Neural progenitor cell (in vitro differentiated cells): Measurements from ENCODE around the gene TLK1. TPM values are rescaled to one million over a fixed set of nuclear protein-coding genes. Genes with fewer than 3 reads are reported as not detected.

Experiments used
- DNase-seq: peaks from one replicate; pipeline ENCODE4 v3.0.0-alpha.2; 2016; ENCODE audit warnings: low spot score
- H2AFZ ChIP-seq: fragments of 200-600 bp; sonication (generic); replicated peaks from 2 replicates; pipeline ENCODE4 v1.6.1; 2016; ENCODE audit warnings: antibody characterized with exemption
- H3F3A ChIP-seq: fragments of 200-600 bp; sonication (generic); 2 replicates; pipeline ENCODE4 v1.6.1; 2016; ENCODE audit warnings: antibody characterized with exemption, low read depth
- H3K27ac ChIP-seq: fragments of 200-600 bp; sonication (generic); 2 replicates; pipeline ENCODE4 v1.5.1; 2016; ENCODE audit warnings: mild to moderate bottlenecking
- H3K27me3 ChIP-seq: fragments of 200-600 bp; sonication (generic); 2 replicates; pipeline ENCODE4 v1.6.1; 2016; ENCODE audit warnings: mild to moderate bottlenecking, moderate library complexity
- H3K36me3 ChIP-seq: fragments of 200-600 bp; sonication (generic); 2 replicates; pipeline ENCODE4 v1.5.1; 2016
- H3K4me1 ChIP-seq: fragments of 200-600 bp; sonication (generic); 2 replicates; pipeline ENCODE4 v1.6.1; 2016; ENCODE audit warnings: mixed run types
- H3K4me2 ChIP-seq: fragments of 200-600 bp; sonication (generic); 2 replicates; pipeline ENCODE4 v1.6.1; 2016
- H3K4me3 ChIP-seq: fragments of 200-600 bp; sonication (generic); 2 replicates; pipeline ENCODE4 v1.5.1; 2016
- H3K79me2 ChIP-seq: fragments of 200-600 bp; sonication (generic); 2 replicates; pipeline ENCODE4 v1.6.1; 2016; ENCODE audit warnings: low read depth
- H3K9ac ChIP-seq: fragments of 200-600 bp; sonication (generic); 2 replicates; pipeline ENCODE4 v1.6.1; 2016
- H3K9me3 ChIP-seq: fragments of 200-600 bp; sonication (generic); 2 replicates; pipeline ENCODE4 v1.5.1; 2016; ENCODE audit warnings: low read depth
- H4K20me1 ChIP-seq: fragments of 200-600 bp; sonication (generic); 2 replicates; pipeline ENCODE4 v1.6.1; 2016; ENCODE audit warnings: low read depth
- H3K27ac Mint-ChIP-seq: 3 replicates; pipeline ENCODE4 v1.8.0; 2021; ENCODE audit warnings: mixed read lengths
- H3K27me3 Mint-ChIP-seq: 2 replicates; pipeline ENCODE4 v1.8.0; 2022; ENCODE audit warnings: low read depth, mild to moderate bottlenecking, inconsistent platforms, moderate library complexity, mixed read lengths; ENCODE audit not compliant: insufficient read depth
- H3K36me3 Mint-ChIP-seq: 3 replicates; pipeline ENCODE4 v1.8.0; 2021; ENCODE audit warnings: mixed read lengths
- H3K4me1 Mint-ChIP-seq: 3 replicates; pipeline ENCODE4 v1.8.0; 2021; ENCODE audit warnings: mixed read lengths
- H3K4me3 Mint-ChIP-seq: 3 replicates; pipeline ENCODE4 v1.8.0; 2021; ENCODE audit warnings: mild to moderate bottlenecking, moderate library complexity, mixed read lengths
- H3K9me3 Mint-ChIP-seq: 3 replicates; pipeline ENCODE4 v1.8.0; 2020; ENCODE audit warnings: mixed read lengths
- EZH2 ChIP-seq: fragments of 200-600 bp; sonication (generic); IDR thresholded peaks from 2 replicates; pipeline ENCODE4 v1.6.1; 2017; ENCODE audit warnings: antibody characterized with exemption, mild to moderate bottlenecking, moderate library complexity
- EZH2phosphoT487 ChIP-seq: fragments of 200-600 bp; sonication (generic); IDR thresholded peaks from 2 replicates; pipeline ENCODE4 v1.6.1; 2017; ENCODE audit warnings: antibody characterized with exemption
- total RNA-seq: library from RNA; depleted of rRNA; stranded (reverse); fragments of >200 nt; gene quantifications from 2 replicates; pipeline ENCODE4 v1.2.3, GENCODE V29; 2015; ENCODE audit warnings: low replicate concordance
- TF ChIP-seq, protein P1 (sequence below): fragments of 200-600 bp; sonication (generic); IDR thresholded peaks from 2 replicates; pipeline ENCODE4 v1.5.1; 2017; ENCODE audit warnings: antibody characterized with exemption, mild to moderate bottlenecking

TLK1 gene
- total RNA-seq, 1 donor from 2014 or later: 31.1 TPM

DNA sequence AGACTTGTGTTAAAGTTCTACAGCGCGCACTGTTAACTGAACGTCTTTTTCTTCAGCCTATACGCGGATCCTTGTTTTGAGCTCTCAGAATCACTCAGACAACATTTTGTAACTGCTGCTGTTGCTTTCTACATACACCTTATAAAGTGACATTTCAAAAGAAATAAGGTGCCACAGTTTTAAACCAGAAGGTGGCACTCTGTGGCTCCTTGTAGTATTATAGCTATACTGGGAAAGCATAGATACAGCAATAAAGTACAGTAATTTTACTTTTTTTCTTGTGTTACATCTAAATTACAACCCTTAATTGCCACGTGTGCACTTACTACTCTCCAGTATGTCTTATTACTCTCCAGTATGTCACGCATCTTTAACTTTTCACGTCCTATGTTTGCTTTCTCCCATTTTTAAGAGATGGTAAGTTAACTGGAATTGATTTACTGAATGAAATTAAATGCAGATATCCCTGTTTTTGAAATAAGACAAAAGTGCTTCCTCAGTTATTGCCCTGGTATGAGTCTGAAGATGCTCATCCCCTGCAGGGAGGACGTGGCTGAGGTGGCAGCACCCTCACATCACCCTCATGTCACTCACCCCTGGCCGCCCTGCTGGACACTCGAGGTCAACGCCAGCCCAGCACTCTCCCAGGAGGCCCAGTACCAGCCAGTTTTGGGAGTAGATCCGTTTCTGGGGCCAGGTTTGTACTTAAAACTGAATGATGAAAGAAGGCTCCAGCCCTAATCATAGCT lies 193.9 kb downstream of the TLK1 start:
- Mint-ChIP-seq H3K27me3 (no peaks in the 10 kb centered on the region), H3K36me3 (peaks cover 30% of the 10 kb centered on the region), H3K9me3 (no peaks in the 10 kb centered on the region), H3K4me3 (no peak overlapping the region), H3K4me1 (no peaks in the 10 kb centered on the region), H3K27ac (no peak overlapping the region)
- peaks cover 14% of the 10 kb centered on the region for H3F3A ChIP-seq
- TF ChIP-seq EZH2phosphoT487: no peak
- TF ChIP-seq, protein P1, sequence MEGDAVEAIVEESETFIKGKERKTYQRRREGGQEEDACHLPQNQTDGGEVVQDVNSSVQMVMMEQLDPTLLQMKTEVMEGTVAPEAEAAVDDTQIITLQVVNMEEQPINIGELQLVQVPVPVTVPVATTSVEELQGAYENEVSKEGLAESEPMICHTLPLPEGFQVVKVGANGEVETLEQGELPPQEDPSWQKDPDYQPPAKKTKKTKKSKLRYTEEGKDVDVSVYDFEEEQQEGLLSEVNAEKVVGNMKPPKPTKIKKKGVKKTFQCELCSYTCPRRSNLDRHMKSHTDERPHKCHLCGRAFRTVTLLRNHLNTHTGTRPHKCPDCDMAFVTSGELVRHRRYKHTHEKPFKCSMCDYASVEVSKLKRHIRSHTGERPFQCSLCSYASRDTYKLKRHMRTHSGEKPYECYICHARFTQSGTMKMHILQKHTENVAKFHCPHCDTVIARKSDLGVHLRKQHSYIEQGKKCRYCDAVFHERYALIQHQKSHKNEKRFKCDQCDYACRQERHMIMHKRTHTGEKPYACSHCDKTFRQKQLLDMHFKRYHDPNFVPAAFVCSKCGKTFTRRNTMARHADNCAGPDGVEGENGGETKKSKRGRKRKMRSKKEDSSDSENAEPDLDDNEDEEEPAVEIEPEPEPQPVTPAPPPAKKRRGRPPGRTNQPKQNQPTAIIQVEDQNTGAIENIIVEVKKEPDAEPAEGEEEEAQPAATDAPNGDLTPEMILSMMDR: peak; percentile 38
- no peak for TF ChIP-seq EZH2
- DNase-seq: peak; percentile 28
- no peak overlapping the region for H3K4me3 ChIP-seq
- H3K27ac ChIP-seq: no peak overlapping the region
- H2AFZ ChIP-seq: no peak overlapping the region
- H3K4me2 ChIP-seq: no peak overlapping the region
- H3K9ac ChIP-seq: no peak overlapping the region
- no peaks in the 10 kb centered on the region for H3K4me1 ChIP-seq
- no peaks in the 10 kb centered on the region for H3K36me3 ChIP-seq
- H3K79me2 ChIP-seq: no peaks in the 10 kb centered on the region
- no peaks in the 10 kb centered on the region for H3K27me3 ChIP-seq
- no peaks in the 10 kb centered on the region for H3K9me3 ChIP-seq
- H4K20me1 ChIP-seq: no peaks in the 10 kb centered on the region

DNA sequence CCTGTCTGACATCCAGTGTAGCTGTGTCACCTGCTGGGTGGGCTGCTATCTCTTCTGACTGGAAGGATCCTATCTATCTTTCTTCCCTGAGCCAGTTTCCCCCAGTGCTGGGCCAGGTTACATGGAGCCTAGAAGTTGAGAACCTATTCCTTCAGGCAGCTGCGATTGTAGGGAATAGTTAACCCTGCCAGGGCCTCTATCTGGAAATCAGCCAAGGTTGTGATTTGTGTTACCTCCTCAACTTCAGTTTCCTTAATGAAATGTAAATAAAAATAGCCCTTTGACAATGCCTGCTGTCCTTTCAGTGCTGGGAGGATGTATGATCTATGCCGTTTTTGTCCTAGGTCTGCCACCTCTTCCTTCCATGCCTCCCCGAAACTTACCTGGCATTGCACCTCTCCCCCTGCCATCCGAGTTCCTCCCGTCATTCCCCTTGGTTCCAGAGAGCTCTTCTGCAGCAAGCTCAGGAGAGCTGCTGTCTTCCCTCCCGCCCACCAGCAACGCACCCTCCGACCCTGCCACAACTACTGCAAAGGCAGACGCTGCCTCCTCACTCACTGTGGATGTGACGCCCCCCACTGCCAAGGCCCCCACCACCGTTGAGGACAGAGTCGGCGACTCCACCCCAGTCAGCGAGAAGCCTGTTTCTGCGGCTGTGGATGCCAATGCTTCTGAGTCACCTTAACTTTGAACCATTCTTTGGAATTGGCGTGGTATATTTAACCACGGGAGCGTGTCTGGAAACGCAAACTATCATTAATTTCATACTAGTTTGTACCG lies 195.1 kb downstream of the TLK1 start:
- Mint-ChIP-seq H3K4me1 (no peaks in the 10 kb centered on the region), H3K27me3 (no peaks in the 10 kb centered on the region), H3K4me3 (no peak overlapping the region), H3K36me3 (peaks cover 31% of the 10 kb centered on the region), H3K27ac (no peak overlapping the region), H3K9me3 (no peaks in the 10 kb centered on the region)
- Histone ChIP-seq H3K27me3 (no peaks in the 10 kb centered on the region), H3K27ac (no peak overlapping the region), H3K4me1 (no peaks in the 10 kb centered on the region), H3K9me3 (no peaks in the 10 kb centered on the region), H3K36me3 (peaks cover 2% of the 10 kb centered on the region), H2AFZ (no peak overlapping the region), H4K20me1 (peaks cover 5% of the 10 kb centered on the region), H3K4me2 (no peak overlapping the region), H3K4me3 (no peak overlapping the region), H3K9ac (no peak overlapping the region), H3K79me2 (no peaks in the 10 kb centered on the region), H3F3A (peaks cover 19% of the 10 kb centered on the region)
- DNase-seq: no peak
- TF ChIP-seq EZH2 (no peak), EZH2phosphoT487 (no peak)
- TF ChIP-seq, protein P1: no peak

DNA sequence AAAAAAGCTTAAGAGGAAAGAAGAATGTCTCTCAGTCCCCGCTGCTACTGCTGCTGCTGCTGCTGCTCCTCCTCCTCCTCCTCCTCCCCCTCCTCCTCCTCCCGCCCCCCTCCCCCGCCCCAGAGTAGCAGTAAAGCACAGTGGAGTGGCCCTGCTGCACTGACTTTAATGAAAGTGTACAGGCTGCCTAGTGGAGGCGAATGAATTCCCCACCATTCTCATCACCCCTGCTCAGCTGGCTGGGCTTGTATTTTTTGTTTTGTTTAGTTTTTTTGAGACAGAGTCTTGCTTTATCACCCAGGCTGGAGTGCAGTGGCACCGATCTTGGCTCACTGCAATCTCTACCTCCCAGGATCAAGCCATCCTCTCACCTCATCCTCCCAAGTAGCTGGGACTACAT lies 197.3 kb downstream of the TLK1 start:
- no peak for DNase-seq
- H3K4me2 ChIP-seq: no peak overlapping the region
- no peak overlapping the region for H3K27ac ChIP-seq
- no peaks in the 10 kb centered on the region for H3K9me3 ChIP-seq
- no peak for TF ChIP-seq EZH2phosphoT487
- H3K4me3 ChIP-seq: no peak overlapping the region
- no peaks in the 10 kb centered on the region for H3K4me1 ChIP-seq
- no peaks in the 10 kb centered on the region for H3K9me3 Mint-ChIP-seq
- no peak overlapping the region for H3K4me3 Mint-ChIP-seq
- peaks cover 34% of the 10 kb centered on the region for H3K36me3 Mint-ChIP-seq
- H3K27me3 Mint-ChIP-seq: no peaks in the 10 kb centered on the region
- no peak overlapping the region for H3K27ac Mint-ChIP-seq
- H3K27me3 ChIP-seq: no peaks in the 10 kb centered on the region
- H4K20me1 ChIP-seq: peaks cover 5% of the 10 kb centered on the region
- peaks cover 8% of the 10 kb centered on the region for H3K36me3 ChIP-seq
- H3K4me1 Mint-ChIP-seq: no peaks in the 10 kb centered on the region
- H3K9ac ChIP-seq: no peak overlapping the region
- H3K79me2 ChIP-seq: no peaks in the 10 kb centered on the region
- peaks cover 10% of the 10 kb centered on the region for H3F3A ChIP-seq
- no peak overlapping the region for H2AFZ ChIP-seq
